ENCODE data around the gene RNASE8.
"Not testable (repeated sequence)": the region's sequence is repeated elsewhere in the genome, so short reads cannot be mapped to it uniquely, and the experiment has no call there.

RNASE8 gene

DNA sequence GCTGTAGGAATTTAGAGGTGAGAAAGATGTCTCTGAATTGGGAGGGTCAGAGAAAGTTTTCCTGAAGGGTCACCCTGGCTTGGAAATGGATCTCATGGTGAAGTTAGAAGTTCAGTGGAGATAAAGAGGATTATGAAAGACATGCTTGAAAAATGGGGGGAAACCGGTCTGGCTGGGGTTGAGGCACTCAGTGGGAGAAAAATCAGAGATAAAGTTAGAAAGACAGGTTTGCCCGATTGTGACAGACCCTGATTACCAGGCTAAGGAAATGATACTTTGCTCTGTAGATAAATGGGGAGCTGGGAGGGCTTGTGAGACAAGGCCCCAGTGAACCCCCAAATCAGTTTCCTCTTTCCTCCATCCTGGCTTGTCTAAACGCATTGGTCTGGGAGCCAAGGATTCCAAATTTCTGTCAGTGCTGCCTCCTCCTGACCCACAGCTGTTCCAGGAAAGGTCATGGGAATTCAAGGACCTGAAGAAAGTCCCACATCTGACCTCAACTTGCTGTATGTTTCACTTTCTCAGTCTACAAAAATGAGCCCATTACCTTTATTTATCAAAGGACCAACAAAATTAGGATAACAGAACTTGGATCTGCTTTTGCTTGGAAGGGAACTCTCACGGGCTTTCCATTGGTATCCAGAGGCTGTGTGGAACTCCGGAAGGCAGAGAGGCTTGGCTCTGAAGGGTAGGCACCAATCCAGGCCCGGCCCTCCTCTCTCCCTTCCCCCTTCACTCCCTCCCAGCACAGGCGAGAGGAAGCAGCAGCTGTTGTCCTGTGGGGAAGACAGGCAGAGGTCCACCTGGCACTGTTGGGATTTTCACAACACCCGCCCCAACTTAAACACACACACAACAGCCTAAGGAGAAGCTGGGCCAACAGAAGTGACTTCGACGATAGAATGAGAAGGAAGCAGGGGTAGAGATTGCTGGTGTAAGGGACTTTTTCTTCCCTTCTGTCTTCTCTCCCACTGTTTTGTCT, 18.9 kb upstream of the RNASE8 start:
- Mint-ChIP-seq H3K9me3 (no peaks in the 10 kb centered on the region), H3K4me1 (no peaks in the 10 kb centered on the region), H3K27ac (no peak overlapping the region), H3K36me3 (no peaks in the 10 kb centered on the region), H3K4me3 (no peak overlapping the region), H3K27me3 (peaks cover 34 to 37% of the 10 kb centered on the region in 2 donors)
- ATAC-seq (replicated peaks), result no peak
- DNase-seq, result no peak

DNA sequence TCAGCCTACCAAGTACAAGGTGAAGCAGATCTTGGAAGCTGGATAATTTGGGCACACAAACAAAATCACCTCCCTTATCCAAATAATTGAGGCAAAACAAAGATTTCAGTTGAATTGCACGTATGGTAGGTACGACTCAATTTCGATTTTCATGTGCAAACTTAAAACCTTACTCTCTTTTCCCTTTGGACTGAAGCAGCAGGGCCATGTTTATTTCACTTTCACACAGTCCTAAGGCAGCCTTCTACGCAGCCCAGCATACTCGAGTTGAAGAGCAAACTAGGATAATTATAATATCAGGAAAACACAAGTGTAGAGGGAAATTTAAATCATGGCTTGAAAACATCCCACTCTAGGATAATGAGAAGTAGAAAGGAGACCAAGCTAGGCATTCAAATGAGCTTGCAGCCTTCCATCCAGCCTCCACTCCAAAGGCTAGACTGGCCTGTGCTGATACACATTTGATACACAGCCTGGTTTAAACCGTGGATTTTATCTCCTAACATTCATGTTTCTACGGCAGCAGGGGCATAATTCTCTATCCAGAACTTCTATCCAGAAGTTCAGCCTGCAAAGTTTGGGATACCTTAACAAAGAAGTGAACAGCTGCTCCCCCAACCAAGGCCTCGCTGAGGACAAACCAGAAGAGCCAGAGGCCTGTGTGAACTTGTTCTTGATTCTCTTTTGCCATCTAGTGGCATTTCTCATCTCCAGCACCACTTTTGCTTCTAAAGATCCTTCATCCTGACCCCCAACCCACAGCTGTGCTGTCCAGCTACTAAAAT, 17.8 kb upstream of the RNASE8 start:
- Mint-ChIP-seq H3K9me3 (no peaks in the 10 kb centered on the region), H3K36me3 (no peaks in the 10 kb centered on the region), H3K27ac (no peak overlapping the region), H3K4me1 (no peaks in the 10 kb centered on the region), H3K27me3 (peaks cover 40 to 44% of the 10 kb centered on the region in 2 donors), H3K4me3 (no peak overlapping the region)
- ATAC-seq (replicated peaks) (peak; percentile 72 to 76), DNase-seq (peak; percentile 3)

DNA sequence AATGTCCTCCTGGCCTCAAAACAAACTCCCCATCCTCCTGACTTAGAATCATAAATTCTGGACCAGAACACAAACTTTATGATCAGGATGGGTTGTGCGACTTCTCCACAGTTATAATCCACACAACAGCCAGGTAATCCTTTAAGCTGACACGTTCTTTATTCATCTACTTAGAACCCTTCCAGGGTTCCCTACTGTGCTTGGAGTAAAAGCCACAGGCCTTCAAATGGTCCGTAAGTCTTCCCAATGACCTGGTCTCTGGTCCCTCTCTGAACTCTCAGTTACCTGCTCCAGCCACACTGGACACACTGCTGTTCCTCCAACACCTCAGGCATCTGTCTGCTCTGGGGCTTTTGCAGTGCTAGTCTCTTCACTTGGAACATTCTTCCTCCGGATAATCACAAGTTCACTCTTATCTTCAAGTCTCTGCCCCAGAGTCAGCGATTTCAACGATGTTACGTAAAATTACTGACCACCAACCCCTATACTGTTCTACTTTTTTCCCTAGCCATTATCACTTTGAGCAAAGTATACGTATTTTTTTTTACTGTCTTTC, 17.2 kb upstream of the RNASE8 start:
- Mint-ChIP-seq H3K27me3 (peaks cover 43 to 45% of the 10 kb centered on the region in 2 donors), H3K27ac (no peak overlapping the region), H3K36me3 (no peaks in the 10 kb centered on the region), H3K4me3 (no peak overlapping the region), H3K4me1 (no peaks in the 10 kb centered on the region), H3K9me3 (no peaks in the 10 kb centered on the region)
- ATAC-seq (replicated peaks), result no peak
- no peak for DNase-seq

DNA sequence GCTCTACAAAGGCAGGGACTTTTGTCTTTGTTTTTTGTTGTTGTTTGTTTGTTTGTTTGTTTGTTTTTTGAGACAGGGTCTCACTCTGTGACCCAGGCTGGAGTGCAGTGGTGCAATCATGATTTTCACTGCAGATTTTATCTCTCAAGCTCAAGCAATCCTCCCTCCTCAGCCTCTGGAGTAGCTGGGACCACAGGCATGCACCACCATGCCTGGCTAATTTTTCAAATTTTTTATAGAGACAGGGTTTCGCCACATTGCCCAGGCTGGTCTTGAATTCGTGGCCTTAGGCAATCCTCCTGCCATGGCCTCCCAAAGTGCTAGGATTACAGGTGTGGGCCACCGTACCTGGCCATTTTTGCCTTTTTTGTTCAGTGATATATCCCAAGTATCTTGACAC, 16.7 kb upstream of the RNASE8 start:
- peaks cover 43 to 44% of the 10 kb centered on the region in 2 donors for H3K27me3 Mint-ChIP-seq
- not testable (repeated sequence) for H3K4me3 Mint-ChIP-seq; H3K9me3 Mint-ChIP-seq; H3K36me3 Mint-ChIP-seq; H3K4me1 Mint-ChIP-seq; DNase-seq; H3K27ac Mint-ChIP-seq; ATAC-seq (replicated peaks)

DNA sequence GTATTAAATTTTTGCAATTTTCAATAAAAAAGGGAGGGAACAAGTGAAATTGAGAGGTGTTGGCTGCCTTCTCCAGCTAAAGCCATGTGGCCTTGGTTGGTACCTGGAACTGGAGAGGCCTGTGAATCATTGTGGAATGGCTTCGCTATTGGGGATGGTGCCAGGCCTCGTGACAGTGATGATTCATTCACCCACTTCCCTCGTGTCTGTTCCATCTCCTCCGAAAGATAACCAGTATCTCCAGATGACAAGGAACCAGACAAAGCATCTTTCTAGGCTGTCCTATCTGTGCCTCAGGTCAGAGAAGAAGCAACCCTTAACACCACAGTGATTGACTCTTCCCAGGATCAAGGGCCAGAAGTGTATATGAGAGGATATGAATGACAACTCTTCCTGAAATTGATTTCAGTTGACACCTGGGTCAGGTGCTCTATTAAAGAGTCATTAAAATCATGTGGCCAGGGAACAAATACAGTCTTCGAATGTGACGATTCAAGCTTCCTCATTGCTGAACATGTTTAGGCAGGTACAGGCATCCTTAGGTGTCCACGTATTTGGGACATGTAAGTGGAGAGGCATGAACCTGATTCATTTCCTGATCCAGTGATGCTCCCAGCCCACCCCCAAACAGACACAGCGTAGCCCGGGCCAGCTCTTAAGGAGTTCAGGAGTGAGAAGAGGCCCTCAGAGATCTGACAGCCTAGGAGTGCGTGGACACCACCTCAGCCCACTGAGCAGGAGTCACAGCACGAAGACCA, 15.8 kb upstream of the RNASE8 start, which contains the start of gene RNASE7:
TSS of gene RNASE7 (plus strand) at position 687 of the 758 bp plus-strand sequence. CDS start 631 bp downstream, outside the sequence.
- H3K27ac Mint-ChIP-seq, result peak within 1 kb of the TSS; percentile 10
- no peaks in the 10 kb centered on the region for H3K9me3 Mint-ChIP-seq
- H3K36me3 Mint-ChIP-seq, result no peaks in the 10 kb centered on the region
- no peak for ATAC-seq (replicated peaks)
- no peak for DNase-seq
- peaks cover 38 to 40% of the 10 kb centered on the region in 2 donors for H3K27me3 Mint-ChIP-seq
- H3K4me3 Mint-ChIP-seq, result no peak within 1 kb of the TSS
- no peaks in the 10 kb centered on the region for H3K4me1 Mint-ChIP-seq

DNA sequence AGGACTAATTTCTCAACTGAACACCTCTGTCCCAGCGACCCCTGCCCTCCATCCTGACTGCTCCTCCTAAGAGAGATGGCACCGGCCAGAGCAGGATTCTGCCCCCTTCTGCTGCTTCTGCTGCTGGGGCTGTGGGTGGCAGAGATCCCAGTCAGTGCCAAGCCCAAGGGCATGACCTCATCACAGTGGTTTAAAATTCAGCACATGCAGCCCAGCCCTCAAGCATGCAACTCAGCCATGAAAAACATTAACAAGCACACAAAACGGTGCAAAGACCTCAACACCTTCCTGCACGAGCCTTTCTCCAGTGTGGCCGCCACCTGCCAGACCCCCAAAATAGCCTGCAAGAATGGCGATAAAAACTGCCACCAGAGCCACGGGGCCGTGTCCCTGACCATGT, 14.7 kb upstream of the RNASE8 start:
- H3K4me1 Mint-ChIP-seq, result no peaks in the 10 kb centered on the region
- no peaks in the 10 kb centered on the region for H3K36me3 Mint-ChIP-seq
- ATAC-seq (replicated peaks) (no peak), DNase-seq (no peak)
- H3K27me3 Mint-ChIP-seq, result peaks cover 32 to 42% of the 10 kb centered on the region in 2 donors
- no peak overlapping the region for H3K27ac Mint-ChIP-seq
- H3K4me3 Mint-ChIP-seq, result no peak overlapping the region
- H3K9me3 Mint-ChIP-seq, result no peaks in the 10 kb centered on the region

DNA sequence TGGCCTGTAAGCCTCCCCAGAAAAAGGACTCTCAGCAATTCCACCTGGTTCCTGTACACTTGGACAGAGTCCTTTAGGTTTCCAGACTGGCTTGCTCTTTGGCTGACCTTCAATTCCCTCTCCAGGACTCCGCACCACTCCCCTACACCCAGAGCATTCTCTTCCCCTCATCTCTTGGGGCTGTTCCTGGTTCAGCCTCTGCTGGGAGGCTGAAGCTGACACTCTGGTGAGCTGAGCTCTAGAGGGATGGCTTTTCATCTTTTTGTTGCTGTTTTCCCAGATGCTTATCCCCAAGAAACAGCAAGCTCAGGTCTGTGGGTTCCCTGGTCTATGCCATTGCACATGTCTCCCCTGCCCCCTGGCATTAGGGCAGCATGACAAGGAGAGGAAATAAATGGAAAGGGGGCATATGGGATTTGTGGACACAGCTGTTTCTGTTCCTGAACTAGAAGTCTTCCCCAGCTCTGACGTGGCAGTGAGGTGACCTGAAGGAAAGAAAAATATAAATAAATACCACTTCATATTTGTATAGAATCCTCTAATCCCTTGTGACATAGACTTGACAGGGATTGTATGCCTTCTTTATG, 14.1 kb upstream of the RNASE8 start:
- Mint-ChIP-seq H3K27ac (no peak overlapping the region), H3K27me3 (peaks cover 27 to 42% of the 10 kb centered on the region in 2 donors), H3K9me3 (no peaks in the 10 kb centered on the region), H3K4me3 (no peak overlapping the region), H3K36me3 (no peaks in the 10 kb centered on the region), H3K4me1 (no peaks in the 10 kb centered on the region)
- ATAC-seq (replicated peaks), result no peak
- DNase-seq, result no peak

DNA sequence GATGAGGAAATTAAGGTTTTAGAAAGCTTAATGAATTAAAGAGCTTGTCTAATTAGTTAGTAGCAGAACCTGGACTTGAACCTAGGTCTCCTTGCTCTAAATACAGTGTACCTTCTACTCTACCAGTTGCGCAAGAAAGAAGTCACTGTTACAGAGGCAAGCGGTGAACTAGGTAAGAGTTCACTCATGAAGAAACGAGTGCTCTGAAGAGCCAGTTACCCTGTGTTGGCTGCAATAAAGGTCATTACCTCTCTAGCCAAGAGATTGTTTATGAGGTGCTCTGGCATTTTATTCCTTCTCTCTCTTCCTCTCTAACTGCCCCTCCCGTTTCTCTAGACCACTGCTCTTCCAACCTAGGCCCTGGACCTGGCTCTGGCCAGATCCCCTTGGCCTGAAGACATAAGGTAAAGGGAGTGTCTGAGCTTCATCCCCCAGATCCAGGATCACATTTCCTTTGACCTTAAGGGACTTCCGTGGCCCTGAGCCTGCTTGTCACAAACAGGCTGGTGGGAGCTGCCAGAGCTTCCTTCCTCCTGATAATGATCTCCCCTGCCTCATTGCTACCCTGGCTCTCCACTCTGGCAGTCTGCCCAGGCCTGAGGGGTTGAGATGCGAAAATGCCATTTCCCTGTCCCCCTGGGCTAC, 13.5 kb upstream of the RNASE8 start:
- no peaks in the 10 kb centered on the region for H3K9me3 Mint-ChIP-seq
- H3K4me1 Mint-ChIP-seq, result no peaks in the 10 kb centered on the region
- peak overlapping the region; percentile 21 for H3K27ac Mint-ChIP-seq
- H3K4me3 Mint-ChIP-seq, result no peak overlapping the region
- peaks cover 31 to 42% of the 10 kb centered on the region in 2 donors for H3K27me3 Mint-ChIP-seq
- H3K36me3 Mint-ChIP-seq, result no peaks in the 10 kb centered on the region
- DNase-seq (no peak), ATAC-seq (replicated peaks) (no peak)

DNA sequence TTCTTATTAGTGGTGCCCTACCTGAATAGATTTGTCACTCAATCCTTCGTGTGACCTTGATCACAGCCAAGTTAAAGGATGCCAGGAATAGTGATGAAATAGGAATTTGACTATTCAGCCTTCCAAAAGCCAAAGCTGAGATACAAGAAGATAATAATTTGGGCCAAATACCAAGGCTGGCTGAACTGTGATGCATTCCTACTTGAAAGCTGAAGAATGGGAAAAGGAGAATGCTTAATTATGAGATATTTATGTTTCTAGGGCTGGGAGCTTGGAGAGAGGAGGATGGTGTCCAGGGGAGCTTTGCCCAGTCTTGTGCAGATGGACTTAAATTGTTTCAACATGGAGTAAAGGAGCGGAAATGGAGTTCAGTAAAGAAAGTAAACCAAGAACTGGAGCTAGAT, 10.2 kb upstream of the RNASE8 start:
- H3K27me3 Mint-ChIP-seq, result peaks cover 26 to 32% of the 10 kb centered on the region in 2 donors
- no peaks in the 10 kb centered on the region for H3K9me3 Mint-ChIP-seq
- DNase-seq, result no peak
- no peaks in the 10 kb centered on the region for H3K36me3 Mint-ChIP-seq
- H3K27ac Mint-ChIP-seq, result no peak overlapping the region
- no peak for ATAC-seq (replicated peaks)
- no peak overlapping the region for H3K4me3 Mint-ChIP-seq
- H3K4me1 Mint-ChIP-seq, result no peaks in the 10 kb centered on the region

DNA sequence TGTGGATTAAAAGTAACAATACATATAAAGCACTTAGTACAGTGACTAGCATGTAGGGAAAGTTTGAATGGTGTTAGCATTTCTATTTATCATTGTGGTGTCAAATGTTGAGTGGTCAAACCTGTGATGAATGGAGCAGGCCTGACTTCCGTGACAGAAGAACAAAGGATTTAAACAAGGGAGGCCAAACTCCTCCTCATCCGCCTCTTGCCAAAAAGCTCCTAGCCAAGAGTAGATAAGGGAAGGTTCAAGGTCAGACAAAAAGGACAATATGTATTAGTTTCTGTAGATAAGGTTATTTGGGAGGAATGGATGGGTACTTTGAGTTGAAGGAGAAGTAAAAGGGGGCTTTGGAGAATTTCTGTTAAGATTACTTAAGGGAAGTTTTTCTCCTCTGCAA, 9.0 kb upstream of the RNASE8 start:
- H3K27ac Mint-ChIP-seq, result no peak overlapping the region
- H3K27me3 Mint-ChIP-seq, result peaks cover 18 to 20% of the 10 kb centered on the region in 2 donors
- no peak overlapping the region for H3K4me3 Mint-ChIP-seq
- DNase-seq, result no peak
- no peak for ATAC-seq (replicated peaks)
- H3K4me1 Mint-ChIP-seq, result no peaks in the 10 kb centered on the region
- no peaks in the 10 kb centered on the region for H3K36me3 Mint-ChIP-seq
- H3K9me3 Mint-ChIP-seq, result no peaks in the 10 kb centered on the region

DNA sequence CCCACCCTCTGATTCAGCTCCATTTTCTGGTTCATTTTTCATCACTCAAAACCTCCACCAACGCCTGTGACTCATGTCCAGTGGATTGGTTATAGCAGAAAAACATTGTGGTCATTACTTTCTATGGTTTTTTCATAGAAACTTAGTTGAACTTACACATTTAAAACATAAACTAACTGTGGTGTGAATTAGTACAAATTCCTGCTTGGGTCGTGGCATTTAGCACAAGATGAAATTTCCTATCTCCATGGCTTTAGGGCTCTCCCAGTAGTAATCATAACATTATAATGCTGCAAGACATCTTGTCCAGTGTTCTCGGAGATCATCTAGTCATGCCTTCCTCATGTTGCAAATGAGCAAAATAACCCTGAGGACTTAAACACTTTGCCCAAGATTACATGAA, 8.3 kb upstream of the RNASE8 start:
- Mint-ChIP-seq H3K4me3 (no peak overlapping the region), H3K9me3 (no peaks in the 10 kb centered on the region), H3K4me1 (no peaks in the 10 kb centered on the region), H3K36me3 (no peaks in the 10 kb centered on the region), H3K27ac (no peak overlapping the region), H3K27me3 (peaks cover 16% of the 10 kb centered on the region in 2 donors)
- ATAC-seq (replicated peaks) (no peak), DNase-seq (no peak)

DNA sequence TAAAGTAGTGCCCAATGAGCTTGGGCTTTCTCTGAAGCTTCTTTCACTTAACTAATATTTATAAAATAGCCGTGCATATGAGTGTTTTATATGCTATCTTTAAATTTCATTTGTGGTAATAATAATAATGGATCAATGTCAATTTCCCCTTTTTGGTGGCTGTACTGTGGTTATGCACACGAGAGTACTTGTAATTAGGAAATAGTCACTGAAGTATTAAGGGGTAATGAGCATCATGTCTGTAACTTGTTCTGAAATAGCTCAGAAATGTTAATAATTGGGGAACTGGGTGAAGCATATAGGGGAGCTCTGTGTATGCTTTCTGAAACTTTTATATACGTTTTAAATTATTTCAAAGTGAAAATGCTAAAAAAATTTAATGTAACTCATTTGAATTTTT, 7.0 kb upstream of the RNASE8 start:
- Mint-ChIP-seq H3K36me3 (no peaks in the 10 kb centered on the region), H3K4me1 (no peaks in the 10 kb centered on the region), H3K27ac (no peak overlapping the region), H3K27me3 (peaks cover 6 to 8% of the 10 kb centered on the region in 2 donors), H3K4me3 (no peak overlapping the region), H3K9me3 (no peaks in the 10 kb centered on the region)
- DNase-seq, result no peak
- ATAC-seq (replicated peaks), result peak in 1 of 2 donors; percentile 41

Measured in stimulated activated naive B cell treated with anti-CD40 and anti-IgM and Interleukin-4, amounts not matched to agents 10 μg/mL and 1 μg/mL and 100 μg/mL, for 72 hours (primary cell).